ENCODE measurements around the gene SETMAR.

The SETMAR gene

GRCh38 chr3:4351164-4351855 is 48.1 kb downstream of the SETMAR start:
- no peak overlapping the region for H3K4me3 ChIP-seq (ENCODE audit: low read depth, low read length)
- TF ChIP-seq, protein P1, sequence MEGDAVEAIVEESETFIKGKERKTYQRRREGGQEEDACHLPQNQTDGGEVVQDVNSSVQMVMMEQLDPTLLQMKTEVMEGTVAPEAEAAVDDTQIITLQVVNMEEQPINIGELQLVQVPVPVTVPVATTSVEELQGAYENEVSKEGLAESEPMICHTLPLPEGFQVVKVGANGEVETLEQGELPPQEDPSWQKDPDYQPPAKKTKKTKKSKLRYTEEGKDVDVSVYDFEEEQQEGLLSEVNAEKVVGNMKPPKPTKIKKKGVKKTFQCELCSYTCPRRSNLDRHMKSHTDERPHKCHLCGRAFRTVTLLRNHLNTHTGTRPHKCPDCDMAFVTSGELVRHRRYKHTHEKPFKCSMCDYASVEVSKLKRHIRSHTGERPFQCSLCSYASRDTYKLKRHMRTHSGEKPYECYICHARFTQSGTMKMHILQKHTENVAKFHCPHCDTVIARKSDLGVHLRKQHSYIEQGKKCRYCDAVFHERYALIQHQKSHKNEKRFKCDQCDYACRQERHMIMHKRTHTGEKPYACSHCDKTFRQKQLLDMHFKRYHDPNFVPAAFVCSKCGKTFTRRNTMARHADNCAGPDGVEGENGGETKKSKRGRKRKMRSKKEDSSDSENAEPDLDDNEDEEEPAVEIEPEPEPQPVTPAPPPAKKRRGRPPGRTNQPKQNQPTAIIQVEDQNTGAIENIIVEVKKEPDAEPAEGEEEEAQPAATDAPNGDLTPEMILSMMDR (IDR thresholded peaks at IDR 0.05; ENCODE audit: borderline replicate concordance, insufficient read depth, low read depth, low read length), result no peak

DNA sequence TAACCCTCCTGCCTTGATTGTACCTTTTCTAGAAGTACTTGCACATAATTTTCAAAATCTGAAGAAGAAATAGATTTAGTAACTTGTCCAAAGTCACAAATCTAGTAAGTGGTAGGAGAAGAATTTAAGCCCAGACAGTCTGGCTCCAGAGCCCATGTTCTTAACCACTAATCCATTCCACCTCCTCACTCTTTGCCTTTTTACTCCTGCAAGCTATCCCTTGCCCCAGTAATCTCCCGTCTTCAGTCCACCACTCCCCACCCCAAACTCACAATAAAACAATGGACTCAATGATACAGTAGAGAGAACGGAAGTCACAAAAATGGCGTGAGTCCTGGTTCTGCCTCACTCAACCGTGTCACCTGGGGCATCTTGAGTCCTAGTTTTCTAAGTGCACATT is 48.7 kb downstream of the SETMAR start:
- H3K4me3 ChIP-seq (ENCODE audit: low read depth, low read length), result no peak overlapping the region
- TF ChIP-seq, protein P1 (IDR thresholded peaks at IDR 0.05; ENCODE audit: borderline replicate concordance, insufficient read depth, low read depth, low read length), result no peak

DNA sequence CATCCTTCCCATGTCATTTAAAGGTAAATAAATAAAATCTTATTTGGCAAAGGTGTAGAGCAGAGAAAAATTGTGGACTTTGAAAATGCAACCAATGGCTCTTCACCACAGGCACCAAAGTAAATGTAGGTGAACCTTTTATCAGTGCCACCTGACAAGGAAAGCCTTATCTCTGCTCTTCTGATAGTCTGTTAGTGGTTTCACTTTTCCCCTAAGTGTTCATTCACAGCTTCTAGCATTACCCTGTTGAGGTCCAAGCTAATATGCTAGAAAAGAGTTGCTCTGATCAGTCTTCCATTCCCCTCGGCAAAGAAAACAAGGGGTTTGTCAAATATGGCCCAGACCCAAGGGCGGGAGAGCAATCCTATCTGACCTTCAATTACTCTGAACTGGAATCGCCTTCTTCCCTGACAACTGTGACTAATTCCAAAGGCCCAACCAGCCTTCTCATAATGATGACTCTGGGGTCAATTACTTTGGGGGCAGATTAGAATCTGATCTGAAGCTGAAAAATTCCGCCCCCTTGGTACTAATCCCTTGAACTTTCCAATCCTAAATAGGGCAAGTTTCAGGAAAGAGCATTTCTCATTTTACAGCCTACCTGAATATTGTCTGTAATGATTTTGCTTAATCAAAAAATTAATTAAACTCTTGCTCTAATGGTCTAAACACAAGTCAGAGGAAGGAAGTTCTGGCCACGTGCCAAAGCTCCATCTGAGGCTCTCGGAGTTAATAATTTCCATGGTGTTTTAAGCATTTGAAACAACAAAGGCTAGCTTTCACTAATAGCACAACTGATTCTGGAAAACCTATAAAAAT is 52.4 kb downstream of the SETMAR start:
- H3K4me3 ChIP-seq (ENCODE audit: low read depth, low read length), result no peak overlapping the region
- TF ChIP-seq, protein P1 (IDR thresholded peaks at IDR 0.05; ENCODE audit: borderline replicate concordance, insufficient read depth, low read depth, low read length), result no peak

DNA sequence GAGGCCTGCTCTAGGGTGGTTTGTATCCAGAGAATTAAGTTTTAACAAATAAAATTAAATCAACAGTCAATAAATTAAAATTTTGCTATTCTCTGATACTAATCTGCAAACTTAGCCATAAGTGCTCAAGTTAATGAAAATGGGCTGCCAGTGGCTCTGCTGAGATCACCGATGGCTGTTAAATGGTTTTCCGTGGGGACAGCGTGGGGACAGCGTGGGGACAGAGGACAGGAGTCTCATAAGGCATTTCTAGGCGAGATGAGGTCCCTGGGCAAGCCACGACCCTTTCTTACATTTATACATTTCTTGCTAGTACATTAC is 53.0 kb downstream of the SETMAR start:
- TF ChIP-seq, protein P1 (IDR thresholded peaks at IDR 0.05; ENCODE audit: borderline replicate concordance, insufficient read depth, low read depth, low read length), result no peak
- no peak overlapping the region for H3K4me3 ChIP-seq (ENCODE audit: low read depth, low read length)

- TF ChIP-seq, protein P1 (IDR thresholded peaks at IDR 0.05; ENCODE audit: borderline replicate concordance, insufficient read depth, low read depth, low read length), result no peak
- H3K4me3 ChIP-seq (ENCODE audit: low read depth, low read length), result no peak overlapping the region
Observed at GRCh38 chr3:4356546-4357410, 53.6 kb downstream of the SETMAR start.

- no peak overlapping the region for H3K4me3 ChIP-seq (ENCODE audit: low read depth, low read length)
- TF ChIP-seq, protein P1 (IDR thresholded peaks at IDR 0.05; ENCODE audit: borderline replicate concordance, insufficient read depth, low read depth, low read length), result no peak
Observed at GRCh38 chr3:4358273-4358672, 55.1 kb downstream of the SETMAR start.
